GM18873 (cell line): ENCODE data around the gene KIZ.

Experiments
- ATAC-seq: cut with Tn5 transposase; IDR thresholded peaks from one replicate; pipeline ENCODE4 v1.9.1; 2021; ENCODE audit warnings: mild to moderate bottlenecking, moderate library complexity, moderate number of reproducible peaks; ENCODE audit not compliant: unreplicated experiment, low FRiP score

KIZ gene

DNA sequence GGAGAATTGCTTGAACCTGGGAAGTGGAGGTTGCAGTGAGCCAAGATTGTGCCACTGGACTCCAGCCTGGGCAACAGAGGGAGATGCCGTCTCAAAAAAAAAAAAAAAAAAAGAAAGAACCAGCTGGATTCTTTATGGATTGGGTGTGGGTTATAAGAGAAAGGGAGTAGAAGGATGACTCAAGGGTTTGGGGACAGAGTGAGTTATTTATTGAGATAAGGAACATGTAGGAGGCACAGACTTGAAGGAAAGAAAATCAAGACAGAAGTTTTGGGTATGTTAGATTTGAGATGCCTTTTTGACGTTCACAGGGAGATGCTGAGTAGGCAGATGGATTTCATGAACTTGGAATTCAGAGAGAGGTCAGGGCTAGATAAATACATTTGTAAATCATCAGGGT lies 47.6 kb downstream of the KIZ start:
- no peak for ATAC-seq

DNA sequence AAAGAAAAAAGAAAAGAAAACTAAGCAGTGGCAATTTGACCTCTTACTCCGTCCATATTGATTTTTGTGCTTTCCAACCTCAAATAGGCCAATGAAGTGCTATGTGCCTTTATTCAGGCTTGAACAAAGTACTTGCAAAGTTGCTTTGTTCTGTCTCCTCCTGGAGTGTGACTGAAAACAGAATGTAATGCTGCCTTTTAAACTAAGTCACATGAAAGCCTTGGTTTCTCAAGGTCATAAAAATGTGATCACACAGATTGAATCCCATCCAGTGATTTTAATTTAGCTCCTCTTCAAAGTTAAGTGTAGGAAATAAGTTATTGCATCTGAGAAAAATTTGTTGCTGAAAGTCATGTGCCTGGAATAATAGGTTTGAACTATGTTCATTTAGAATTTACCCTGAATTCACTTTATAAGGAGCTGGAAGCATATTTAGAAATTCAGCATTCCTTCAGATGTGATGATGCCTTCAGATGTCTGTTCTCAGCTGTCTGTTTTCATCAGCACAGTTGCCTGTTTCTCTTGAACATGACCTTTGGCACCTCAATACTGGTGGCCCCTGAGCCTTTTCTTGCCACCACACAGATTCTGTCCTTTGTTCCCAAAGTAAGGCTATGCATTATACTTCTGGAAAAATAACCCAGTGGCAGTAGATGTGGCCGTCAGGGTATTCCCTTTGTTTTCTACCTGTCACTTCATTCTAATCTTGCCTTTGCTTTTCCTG lies 48.8 kb downstream of the KIZ start:
- no peak for ATAC-seq

DNA sequence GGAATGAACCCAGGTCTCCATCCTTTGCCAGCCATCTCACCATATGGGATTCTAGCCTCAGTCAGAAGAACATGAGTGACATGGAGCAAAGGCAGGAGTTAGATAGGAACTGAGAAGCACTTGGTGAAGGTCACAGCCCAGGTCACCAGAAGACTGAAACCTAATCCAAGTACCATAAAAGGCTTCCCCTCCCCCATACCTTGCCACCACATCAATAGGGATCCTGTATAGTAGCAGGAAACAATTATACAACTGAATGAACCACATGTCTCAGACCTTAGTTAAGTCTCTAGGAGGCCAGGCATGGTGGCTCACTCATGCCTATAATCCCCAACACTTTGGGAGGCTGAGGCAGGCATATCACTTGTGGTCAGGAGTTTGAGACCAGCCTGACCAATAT lies 49.6 kb downstream of the KIZ start:
- no peak for ATAC-seq

DNA sequence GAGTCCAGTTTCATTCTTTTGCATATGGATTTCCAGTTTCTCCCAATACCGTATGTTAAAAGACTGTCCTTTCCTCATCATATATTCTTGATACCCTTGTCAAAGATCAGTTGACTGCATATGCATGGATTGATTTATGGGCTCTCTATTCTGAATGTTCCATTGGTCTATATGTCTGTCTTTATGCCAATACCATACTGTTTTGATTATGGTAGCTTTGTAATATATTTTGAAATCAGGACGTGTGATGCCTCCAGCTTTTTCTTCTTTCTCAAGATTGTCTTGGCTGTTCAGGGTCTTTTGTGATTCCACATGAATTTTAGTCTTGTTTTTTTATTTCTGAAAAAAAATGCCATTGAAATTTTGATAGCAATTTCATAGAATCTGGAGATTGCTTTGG lies 51.9 kb downstream of the KIZ start:
- ATAC-seq: no peak

DNA sequence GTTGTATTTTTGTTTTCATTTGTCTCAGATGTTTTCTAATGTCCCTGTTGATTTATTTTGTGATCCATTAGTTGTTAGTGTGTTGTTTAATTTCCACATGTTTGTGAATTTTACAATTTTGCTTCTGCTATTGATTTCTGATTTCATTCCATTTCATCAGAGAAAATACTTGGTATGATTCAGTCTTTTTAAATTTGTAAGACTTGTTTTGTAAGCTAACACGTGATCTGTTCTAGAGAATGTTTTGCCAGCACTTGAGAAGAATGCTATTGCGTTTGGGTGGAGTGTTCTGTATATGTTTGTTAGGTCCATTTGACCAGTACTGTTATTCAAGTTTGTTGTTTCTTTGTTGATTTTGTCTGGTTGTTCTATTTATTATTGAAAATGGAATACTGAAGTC lies 53.9 kb downstream of the KIZ start:
- ATAC-seq: no peak

DNA sequence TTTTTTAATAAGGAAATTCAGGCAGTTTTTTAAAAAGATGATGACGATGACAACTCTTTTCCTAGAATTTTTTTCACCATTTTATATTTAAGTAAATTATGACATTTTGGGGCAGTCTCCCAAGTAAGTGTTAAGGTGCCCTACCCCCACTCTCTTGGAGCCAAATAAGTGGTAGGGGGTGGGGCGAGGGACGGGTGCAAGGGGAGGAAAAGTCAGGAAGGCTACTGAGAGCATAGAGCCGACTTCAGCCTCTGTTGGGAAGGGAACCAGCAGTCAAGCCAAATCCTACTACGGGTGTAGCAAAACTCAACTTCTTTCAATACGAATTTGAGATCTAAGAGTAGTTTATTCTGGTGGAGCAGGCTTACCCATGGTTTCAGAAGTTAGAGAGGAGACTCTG lies 54.4 kb downstream of the KIZ start:
- ATAC-seq: no peak

DNA sequence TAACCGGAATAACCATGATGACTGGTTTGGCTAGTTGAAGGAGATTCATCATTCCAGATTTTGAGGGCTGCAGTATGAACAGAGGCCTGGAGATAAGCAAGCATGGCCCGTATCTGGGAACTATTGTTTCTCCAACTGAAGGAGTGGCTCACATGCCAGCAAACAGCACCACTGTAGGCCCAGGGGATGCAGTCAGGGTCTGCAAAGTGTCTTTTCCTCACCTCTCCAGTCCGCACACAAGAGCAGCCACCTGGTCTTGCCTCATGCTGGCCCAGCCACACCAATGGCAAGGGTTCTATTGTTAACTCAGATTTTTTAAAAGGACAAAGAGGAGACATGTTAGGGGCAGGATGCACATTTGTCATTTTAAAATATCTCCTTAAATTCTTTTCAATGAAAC lies 55.1 kb downstream of the KIZ start:
- ATAC-seq: no peak

DNA sequence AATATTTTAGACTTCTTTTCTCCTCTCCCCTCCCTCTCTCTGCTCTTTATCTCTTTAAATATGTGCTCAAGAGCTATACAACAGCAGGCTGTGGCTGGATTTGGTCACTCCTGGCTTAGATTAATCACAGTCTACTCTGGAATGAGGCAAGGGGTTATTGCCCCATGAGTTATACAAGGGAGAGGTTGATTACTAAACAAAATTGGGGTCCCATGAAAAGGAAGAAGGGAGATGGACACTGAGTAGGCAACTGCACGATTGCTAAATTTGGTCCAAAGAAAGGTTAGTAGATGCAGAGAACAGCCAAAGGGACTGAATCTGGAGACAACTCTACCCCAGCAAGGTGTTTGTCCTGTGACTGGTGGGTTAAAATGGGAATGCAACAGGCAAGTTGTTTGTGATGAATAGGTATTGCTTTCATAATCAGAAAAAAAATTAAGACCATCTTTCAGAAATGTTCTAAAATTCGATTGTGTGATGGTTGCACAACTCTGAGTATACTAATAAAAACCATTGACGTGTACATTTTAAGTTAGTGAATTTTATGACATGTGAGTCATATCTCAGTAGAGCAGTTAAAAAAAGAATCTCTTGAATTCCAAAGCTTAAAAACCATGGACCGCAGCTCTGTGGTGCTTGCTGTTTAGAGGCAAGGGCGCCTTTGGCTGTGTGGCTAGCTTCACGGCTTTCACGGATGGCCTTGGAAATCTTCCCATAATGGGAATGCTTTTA lies 57.1 kb downstream of the KIZ start:
- ATAC-seq: no peak

DNA sequence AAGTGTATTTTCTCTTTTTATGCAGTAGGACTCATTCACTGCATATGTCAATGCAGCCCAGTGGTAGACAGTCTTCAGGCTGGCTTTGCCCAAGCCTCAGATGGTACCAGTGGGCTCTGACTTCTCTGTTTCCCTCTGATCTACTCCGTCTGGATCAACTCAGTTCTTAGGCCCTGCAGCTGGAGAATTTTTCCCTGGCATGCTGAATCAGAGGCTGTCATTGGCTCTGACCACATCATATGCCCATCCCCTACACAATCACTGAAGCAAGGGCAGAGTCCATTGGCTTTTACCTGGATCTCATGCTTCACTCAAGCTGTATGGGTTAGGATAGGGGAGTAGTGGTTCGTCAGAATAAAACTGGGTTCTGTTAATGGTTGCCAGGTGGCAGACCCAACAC lies 57.8 kb downstream of the KIZ start:
- no peak for ATAC-seq

DNA sequence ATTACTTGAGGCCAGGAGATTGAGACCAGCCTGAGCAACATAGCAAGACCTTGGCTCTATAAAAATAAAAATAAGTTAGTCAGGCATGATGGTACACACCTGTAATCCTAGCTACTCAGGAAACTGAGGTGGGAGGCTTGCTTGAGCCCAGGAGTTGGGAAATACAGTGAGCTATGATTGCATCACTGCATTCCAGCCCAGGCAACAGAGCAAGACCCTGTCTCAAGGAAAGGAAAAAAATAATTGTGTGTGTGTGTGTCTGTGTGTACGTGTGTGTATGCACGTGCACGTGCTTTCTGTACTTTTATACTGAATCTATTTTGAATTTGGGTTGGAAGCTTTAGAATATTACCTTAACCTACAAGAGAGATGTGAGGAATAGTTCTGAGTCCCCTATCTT lies 58.9 kb downstream of the KIZ start:
- ATAC-seq: no peak

DNA sequence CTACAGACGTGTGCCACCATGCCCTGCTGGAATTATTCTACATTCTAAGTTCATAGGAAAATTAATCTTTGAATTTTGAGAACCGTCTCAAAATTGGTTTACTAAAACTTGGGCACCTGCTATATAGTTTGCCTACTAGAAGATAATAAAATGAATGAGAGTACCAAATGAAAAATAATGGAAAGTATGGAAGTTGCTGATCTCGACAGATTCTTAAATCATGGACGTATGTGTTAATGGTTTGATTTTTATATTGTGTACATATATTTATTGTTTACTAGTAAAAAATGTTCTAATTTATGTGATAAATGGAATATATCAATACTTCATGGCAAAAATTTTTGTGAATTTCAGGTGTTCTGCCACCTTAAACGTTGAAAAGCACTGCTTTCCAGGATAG lies 60.0 kb downstream of the KIZ start:
- ATAC-seq: no peak

DNA sequence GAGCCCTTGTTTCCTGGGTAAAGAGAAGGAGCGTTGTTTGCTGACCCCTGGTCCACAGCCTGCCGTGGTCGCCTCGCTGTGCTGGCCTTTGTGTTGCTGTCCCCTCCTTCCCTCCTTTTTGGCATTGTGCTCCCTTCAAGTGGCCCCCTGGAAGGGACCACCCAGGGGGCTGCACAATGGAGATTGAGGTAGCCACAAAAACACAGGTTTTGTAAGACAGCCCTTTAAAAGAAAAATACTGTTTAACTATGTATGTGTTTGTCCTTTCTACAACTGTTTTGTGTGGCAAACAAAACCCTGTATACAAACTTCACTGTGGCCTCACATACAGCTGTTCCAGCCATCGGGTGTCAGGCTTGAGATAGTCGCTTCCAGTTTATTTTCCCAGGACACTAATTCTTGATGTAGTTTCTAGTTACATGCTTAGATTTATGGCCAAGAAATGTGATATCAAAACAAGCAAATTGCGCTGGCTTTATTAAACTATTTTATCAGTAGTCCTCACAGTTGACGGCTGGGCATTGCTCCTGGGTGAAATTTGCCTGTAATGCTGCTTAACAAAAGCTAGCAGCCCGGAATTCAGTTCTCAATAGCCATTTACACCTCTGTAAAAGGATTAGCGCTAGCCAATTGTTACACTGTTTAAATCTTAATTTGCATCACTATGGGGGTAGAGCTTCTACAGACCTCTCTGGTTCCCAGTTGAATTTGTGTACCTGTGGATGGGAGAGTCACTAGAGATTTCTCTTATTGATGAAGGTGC lies 64.1 kb downstream of the KIZ start:
- no peak for ATAC-seq

DNA sequence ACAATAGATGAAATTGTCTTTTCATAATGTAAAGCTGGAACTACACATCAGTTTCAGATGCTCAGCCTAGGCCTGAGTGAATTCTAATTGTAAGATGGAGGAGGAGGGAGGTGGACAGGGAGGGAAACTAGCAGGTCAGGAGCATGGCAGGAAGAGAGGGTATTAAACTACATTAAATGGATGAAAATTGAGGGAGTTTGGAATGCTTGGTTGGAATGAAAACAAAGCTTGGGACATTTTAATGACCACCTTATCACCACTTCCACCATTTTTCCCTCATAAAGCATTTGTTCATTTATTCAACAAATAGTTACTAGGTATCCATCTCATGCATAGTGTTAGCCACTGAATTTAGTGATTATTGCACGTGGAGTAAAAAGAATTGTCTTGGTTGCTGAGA lies 65.0 kb downstream of the KIZ start:
- ATAC-seq: no peak

DNA sequence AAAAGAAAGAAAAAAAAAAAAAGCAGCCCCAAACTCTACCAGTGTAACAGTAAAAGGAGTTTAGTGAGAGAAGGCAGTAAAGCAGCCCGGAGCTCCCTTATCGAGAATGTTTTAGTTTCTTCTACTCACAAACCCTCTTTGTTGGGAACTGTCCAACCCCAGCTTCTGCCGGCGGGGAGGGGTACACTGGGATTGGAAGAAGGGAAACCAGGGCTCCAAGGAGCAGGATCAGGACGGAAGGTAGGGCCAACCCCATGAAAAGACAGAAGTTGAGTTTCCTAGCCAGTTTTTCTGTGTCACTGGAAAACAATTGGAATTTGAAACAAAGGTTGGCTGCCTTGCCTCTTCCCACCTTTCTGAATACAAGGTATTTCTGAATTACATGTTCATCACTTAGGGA lies 66.0 kb downstream of the KIZ start:
- no peak for ATAC-seq

DNA sequence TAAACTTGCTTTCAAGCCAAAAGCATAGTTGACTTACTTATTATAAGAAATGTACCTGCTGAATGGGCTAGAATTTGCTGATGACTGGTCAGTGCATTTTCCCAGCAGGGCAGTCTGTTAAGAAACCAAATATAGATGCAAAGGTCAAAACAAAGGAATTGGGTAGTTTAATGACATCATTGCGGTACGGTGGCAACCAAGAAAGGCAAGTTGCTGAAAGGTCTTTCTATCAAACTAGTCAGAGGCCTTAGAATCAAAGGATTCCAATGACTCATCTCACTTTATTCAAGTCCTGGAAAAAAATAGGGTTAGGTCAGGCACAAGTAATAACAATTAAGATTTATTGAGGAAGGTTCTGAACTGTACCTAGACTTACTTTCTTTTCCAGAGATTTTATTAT lies 76.4 kb downstream of the KIZ start:
- no peak for ATAC-seq

DNA sequence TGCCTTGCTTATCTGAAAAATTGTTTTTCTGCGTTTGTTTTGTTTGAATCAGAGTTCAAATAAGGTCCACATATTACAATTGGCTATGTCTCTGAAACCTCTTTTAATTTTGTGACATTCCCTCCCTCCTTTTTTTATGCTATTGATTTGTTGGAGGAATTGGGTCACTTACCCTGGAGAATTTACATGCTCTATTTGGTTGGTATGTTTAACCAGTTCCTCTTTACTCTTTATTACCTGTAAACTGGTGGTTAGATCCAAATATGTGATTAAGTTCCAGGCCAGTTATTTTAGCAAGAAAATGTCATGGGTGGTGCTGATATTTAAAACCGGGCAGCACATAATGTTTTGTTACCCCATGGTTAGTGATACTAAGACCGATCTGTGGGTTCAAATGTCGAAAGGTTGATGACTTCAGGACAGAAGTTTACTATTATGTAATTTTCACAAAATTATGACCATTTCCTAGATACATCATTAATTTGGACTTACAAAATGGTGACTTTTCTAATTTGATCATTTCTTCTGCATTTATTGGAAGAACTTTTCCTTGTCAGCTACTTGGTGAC lies 77.3 kb downstream of the KIZ start:
- no peak for ATAC-seq

DNA sequence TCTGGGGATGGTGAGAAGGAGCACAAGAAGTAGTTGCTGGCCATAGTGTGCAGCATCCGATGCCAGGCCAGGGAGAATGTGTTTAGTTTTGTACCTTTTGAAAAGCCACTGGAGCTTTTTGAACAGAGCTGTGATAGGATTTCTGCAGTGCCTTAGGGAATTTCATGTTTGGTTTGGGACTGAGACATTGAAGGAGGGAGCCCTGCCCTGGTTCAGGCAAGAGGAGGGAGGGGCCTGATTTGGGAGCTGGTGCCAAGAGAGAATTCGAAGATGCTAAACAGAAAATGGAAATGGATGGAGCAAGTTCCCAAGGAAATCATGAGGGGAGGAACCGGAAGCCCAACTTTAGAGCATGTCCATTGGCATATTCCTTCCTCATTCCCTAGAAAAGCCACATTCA lies 80.7 kb downstream of the KIZ start:
- ATAC-seq: no peak

DNA sequence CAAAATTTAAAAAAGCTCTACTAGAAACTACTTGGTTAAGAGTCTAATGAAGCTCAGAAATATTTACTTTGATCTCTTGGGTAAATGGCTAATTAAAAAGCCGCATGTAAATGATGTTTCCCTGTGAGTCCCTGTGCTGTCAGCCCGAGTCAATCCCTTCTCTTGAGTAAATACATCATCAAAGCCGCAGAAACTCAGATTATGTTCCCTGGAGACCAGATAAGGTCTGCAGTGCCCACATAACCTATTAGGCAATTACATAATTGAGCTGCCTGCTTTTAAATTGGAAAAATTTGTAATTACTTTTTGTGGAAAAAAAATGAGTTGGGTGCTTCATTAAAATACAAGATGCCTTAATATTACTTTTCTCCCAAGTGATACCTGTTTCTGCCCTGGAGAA lies 83.1 kb downstream of the KIZ start:
- no peak for ATAC-seq

DNA sequence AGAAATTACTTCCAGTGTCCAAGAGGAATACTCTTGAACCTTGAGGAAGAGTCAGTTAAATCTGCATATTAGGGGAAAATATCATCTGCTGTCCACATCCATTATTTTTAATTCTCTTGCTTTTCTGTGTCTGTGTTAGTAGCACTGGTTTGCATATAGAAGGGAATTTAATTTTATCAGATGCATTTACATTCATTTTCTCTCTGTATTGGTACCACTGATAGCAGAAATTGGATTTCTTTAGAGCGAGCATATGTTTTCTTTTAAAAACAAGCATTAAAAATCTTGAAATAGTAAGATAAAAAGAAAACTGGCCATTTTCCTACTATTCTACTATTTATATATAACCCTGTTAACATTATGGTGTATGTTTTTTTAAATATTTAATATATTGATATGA lies 83.8 kb downstream of the KIZ start:
- no peak for ATAC-seq

DNA sequence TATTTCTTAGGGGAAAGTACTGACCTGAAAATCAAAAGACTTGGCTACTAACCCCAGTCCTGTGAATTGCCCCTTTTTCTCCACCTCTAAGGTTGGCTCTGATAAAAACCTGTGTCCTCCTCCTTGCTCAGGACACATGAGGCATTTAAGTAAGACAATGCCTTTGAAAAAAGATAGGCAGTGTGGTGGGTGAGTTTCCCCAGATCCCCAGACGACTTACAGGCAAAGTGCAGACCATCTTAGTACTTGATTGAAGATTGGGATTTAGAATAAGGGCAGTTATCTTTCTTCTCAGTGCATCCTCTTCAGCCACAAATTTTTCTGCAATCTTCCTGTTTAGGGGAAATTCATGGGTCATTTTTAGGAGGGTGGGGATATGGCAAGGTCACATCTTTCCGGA lies 87.8 kb downstream of the KIZ start:
- no peak for ATAC-seq

DNA sequence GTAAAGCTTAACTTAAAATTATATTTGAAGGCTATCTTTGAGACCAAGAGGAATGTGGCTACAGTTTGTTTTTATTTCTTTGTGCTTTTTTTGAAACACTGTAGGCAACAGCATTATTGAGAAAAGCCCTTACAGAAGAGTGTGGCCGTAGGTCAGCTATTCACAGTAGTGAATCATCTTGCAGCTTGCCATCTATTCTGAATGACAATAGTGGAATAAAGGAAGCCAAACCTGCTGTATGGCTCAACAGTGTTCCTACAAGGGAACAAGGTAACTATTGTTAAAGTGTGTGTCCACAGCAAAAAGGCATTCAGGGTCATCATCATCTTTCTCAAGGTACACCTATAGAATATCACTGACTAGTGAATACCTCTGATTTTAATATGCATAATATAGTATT lies 88.5 kb downstream of the KIZ start:
- no peak for ATAC-seq
